Astrocyte of the cerebellum (primary cell): ENCODE results near the gene FKBP1A.

Experiments
- DNase-seq: peaks from one replicate; pipeline ENCODE4 v3.0.0-alpha.2; 2011; ENCODE audit warnings: low read depth
- H3K4me3 ChIP-seq: 2 replicates; pipeline ENCODE4 v1.5.1; 2011; ENCODE audit warnings: mild to moderate bottlenecking, low read depth, low read length, moderate library complexity
- in situ Hi-C: cut with HindIII; loops from 2 replicates; pipeline ENCODE4 v1.10.0; 2017; ENCODE audit warnings: low sequenced_read_pairs
- TF ChIP-seq, protein P1 (sequence below): IDR thresholded peaks from 2 replicates; pipeline ENCODE4 v1.5.1; 2012; ENCODE audit warnings: low read length, low read depth, moderate library complexity, mild to moderate bottlenecking; ENCODE audit errors: missing control alignments

Gene FKBP1A

DNA sequence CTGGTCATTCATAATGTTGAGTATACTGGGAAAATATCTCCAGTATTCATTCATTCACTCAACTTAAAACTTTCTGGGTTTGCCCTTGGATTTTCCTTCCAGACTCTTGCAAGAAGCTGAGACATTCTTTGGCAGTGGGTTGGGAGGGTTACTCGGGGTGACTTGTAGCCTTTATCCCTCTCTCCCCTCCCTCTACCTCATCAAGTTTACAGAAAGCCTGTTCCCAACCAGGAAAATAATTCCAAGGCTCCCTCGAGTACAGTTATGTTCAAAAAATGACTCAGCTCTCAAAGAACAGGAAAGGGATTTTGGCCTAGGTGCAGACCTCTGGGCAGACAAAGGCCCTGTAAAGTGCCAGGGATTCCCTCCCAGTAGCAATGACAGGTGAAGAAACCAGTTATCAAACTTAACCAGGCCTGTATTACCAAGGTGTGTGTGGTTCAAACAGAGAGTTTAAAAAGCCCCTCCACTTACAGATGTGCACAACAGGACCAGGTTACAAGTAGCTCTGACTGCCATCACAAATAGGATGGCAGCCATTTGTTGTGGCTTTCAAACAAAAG lies 22.2 kb downstream of the FKBP1A start:
- no peak overlapping the region for H3K4me3 ChIP-seq
- TF ChIP-seq, protein P1, sequence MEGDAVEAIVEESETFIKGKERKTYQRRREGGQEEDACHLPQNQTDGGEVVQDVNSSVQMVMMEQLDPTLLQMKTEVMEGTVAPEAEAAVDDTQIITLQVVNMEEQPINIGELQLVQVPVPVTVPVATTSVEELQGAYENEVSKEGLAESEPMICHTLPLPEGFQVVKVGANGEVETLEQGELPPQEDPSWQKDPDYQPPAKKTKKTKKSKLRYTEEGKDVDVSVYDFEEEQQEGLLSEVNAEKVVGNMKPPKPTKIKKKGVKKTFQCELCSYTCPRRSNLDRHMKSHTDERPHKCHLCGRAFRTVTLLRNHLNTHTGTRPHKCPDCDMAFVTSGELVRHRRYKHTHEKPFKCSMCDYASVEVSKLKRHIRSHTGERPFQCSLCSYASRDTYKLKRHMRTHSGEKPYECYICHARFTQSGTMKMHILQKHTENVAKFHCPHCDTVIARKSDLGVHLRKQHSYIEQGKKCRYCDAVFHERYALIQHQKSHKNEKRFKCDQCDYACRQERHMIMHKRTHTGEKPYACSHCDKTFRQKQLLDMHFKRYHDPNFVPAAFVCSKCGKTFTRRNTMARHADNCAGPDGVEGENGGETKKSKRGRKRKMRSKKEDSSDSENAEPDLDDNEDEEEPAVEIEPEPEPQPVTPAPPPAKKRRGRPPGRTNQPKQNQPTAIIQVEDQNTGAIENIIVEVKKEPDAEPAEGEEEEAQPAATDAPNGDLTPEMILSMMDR = no peak
- DNase-seq = no peak
- in situ Hi-C loops = no loop called here

GRCh38 chr20:1369970-1370369 lies 22.9 kb downstream of the FKBP1A start:
- no peak for DNase-seq
- TF ChIP-seq, protein P1 = no peak
- in situ Hi-C loops = no loop called here
- no peak overlapping the region for H3K4me3 ChIP-seq

GRCh38 chr20:1368448-1369199 lies 24.2 kb downstream of the FKBP1A start:
- no peak for DNase-seq
- TF ChIP-seq, protein P1 = no peak
- in situ Hi-C loops = no loop called here
- no peak overlapping the region for H3K4me3 ChIP-seq

DNA sequence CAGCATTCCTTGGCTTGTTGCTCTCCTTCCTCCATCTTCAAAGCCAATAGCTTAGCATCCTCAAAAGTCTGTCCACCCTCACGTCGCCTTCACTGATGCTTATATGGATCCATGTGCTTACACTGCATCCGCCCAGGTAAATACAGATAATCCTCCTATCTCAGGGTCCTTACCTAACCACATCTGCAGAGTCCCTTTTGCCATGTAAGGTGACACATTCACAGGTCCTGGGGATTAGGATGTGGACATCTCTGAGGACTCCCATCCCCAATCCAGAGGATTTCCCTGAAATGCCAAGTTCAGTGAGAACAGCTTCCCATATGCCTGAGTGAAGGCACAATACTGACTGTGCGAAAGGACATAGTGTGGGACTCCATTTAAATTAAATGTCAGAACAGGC lies 25.4 kb downstream of the FKBP1A start:
- H3K4me3 ChIP-seq = no peak overlapping the region
- in situ Hi-C loops = no loop called here
- DNase-seq = no peak

GRCh38 chr20:1364106-1364505 lies 28.7 kb downstream of the FKBP1A start:
- TF ChIP-seq, protein P1 = no peak
- in situ Hi-C loops = no loop called here
- DNase-seq = no peak
- no peak overlapping the region for H3K4me3 ChIP-seq

More for the DNA sequence above, 25.4 kb downstream of the FKBP1A start:
- TF ChIP-seq, protein P1 = no peak

GRCh38 chr20:1363522-1363921 lies 29.3 kb downstream of the FKBP1A start:
- in situ Hi-C loops = no loop called here
- no peak for DNase-seq
- H3K4me3 ChIP-seq = no peak overlapping the region
- TF ChIP-seq, protein P1 = no peak
